HCT116 (cell line): ENCODE measurements around the gene ANO4. TPM values are rescaled to one million over a fixed set of nuclear protein-coding genes. Genes with fewer than 3 reads are reported as not detected.

Experiments used
- ATAC-seq: fragments of 200-7000 bp; cut with Tn5 transposase; 2 replicates; pipeline ENCODE4 v1.9.1; 2020; ENCODE audit warnings: mild to moderate bottlenecking, moderate library complexity
- BruUV-seq: library from RNA; stranded (reverse); fragments of 400-500 nt; replicated peaks from 2 replicates; lab custom pipeline; 2021; lab: Mats Ljungman, UMichigan
- CTCF ChIA-PET: fragments of 300-600 bp; sonication (Branson Sonifier 250); formaldehyde crosslinking; loops from one replicate; lab custom pipeline; 2021; ENCODE audit warnings: antibody characterized with exemption; lab: Charles Lee
- POLR2A ChIA-PET: fragments of 300-600, 350-600 bp; sonication (Branson Sonifier 250); formaldehyde crosslinking; loops from one replicate; lab custom pipeline; 2021; ENCODE audit warnings: antibody characterized with exemption; lab: Charles Lee
- RAD21 ChIA-PET, 2 experiments: fragments of 300-600 bp; sonication (Branson Sonifier 250); formaldehyde crosslinking; loops; one replicate each; lab custom pipeline; 2023; ENCODE audit warnings: low total read pairs in 2 of 2; ENCODE audit not compliant: uncharacterized antibody in 2 of 2, unreplicated experiment in 2 of 2, low non-redundant PET in 1 of 2; lab: Charles Lee
- DNase-seq: peaks from one replicate; pipeline ENCODE4 v3.0.0-alpha.2; 2010; ENCODE audit warnings: low read depth, low spot score
- H2AFZ ChIP-seq: fragments of 200-600 bp; shearing (Covaris generic), sonication (generic); 2 replicates; pipeline ENCODE4 v1.6.1; 2017; ENCODE audit warnings: low read depth, mixed run types, mixed read lengths, antibody characterized with exemption, low read length; ENCODE audit not compliant: poor library complexity, severe bottlenecking
- H3K27ac ChIP-seq: 2 replicates; pipeline ENCODE4 v1.5.1; 2012; ENCODE audit warnings: low read depth, low read length
- H3K27me3 ChIP-seq: fragments of 200-600 bp; sonication (generic); 2 replicates; pipeline ENCODE4 v1.6.1; 2016; ENCODE audit warnings: mixed run types, low read length, mixed read lengths; ENCODE audit not compliant: insufficient read depth
- H3K36me3 ChIP-seq, 2 experiments: fragments of 200-500 bp in 1 of 2; fragments of 200-600 bp in 1 of 2; sonication (Bioruptor generic) in 1 of 2; sonication (generic) in 1 of 2; 2 replicates each; pipeline versions ENCODE4 v1.5.1 to v1.6.1; 2014 to 2016; ENCODE audit warnings: low read length in 2 of 2, inconsistent platforms in 1 of 2, mixed read lengths in 1 of 2, mixed run types in 1 of 2; ENCODE audit not compliant: insufficient read depth in 2 of 2, control insufficient read depth in 1 of 2
- H3K4me1 ChIP-seq, 2 experiments: fragments of 200-600 bp in 1 of 2; sonication (generic) in 1 of 2; 2 replicates each; pipeline versions ENCODE4 v1.5.1 to v1.6.1; 2012 to 2017; ENCODE audit warnings: low read length in 2 of 2, inconsistent platforms in 1 of 2, mild to moderate bottlenecking in 1 of 2, mixed read lengths in 1 of 2, mixed run types in 1 of 2, moderate library complexity in 1 of 2; ENCODE audit not compliant: insufficient read depth in 2 of 2, control insufficient read depth in 1 of 2
- H3K4me2 ChIP-seq: fragments of 200-600 bp; sonication (generic); 2 replicates; pipeline ENCODE4 v1.6.1; 2017; ENCODE audit warnings: mixed run types, low read length, mixed read lengths
- H3K4me3 ChIP-seq, 2 experiments: fragments of 200-600 bp in 1 of 2; sonication (generic) in 1 of 2; replicated peaks in 1 of 2; 2 replicates each; pipeline ENCODE4 v1.5.1; 2011 to 2016; ENCODE audit warnings: low read length in 2 of 2, control low read depth in 1 of 2, low read depth in 1 of 2, mild to moderate bottlenecking in 1 of 2, mixed read lengths in 1 of 2, mixed run types in 1 of 2
- H3K79me2 ChIP-seq: fragments of 200-600 bp; sonication (generic); 2 replicates; pipeline ENCODE4 v1.6.1; 2017; ENCODE audit warnings: mild to moderate bottlenecking, mixed run types, low read length, moderate library complexity, mixed read lengths; ENCODE audit not compliant: insufficient read depth
- H3K9ac ChIP-seq: fragments of 200-600 bp; sonication (generic); 2 replicates; pipeline ENCODE4 v1.6.1; 2016; ENCODE audit warnings: low read length, mixed read lengths
- H3K9me2 ChIP-seq: fragments of 200-600 bp; sonication (generic), shearing (Covaris generic); 2 replicates; pipeline ENCODE4 v1.6.1; 2017; ENCODE audit warnings: mixed run types, mild to moderate bottlenecking, moderate library complexity; ENCODE audit not compliant: insufficient read depth
- H3K9me3 ChIP-seq, 2 experiments: fragments of 200-500 bp in 1 of 2; fragments of 200-600 bp in 1 of 2; sonication (Bioruptor generic) in 1 of 2; sonication (generic) in 1 of 2; 2 replicates each; pipeline ENCODE4 v1.6.1; 2014 to 2017; ENCODE audit warnings: low read length in 2 of 2, mixed read lengths in 2 of 2, inconsistent platforms in 1 of 2, low read depth in 1 of 2, mild to moderate bottlenecking in 1 of 2, mixed run types in 1 of 2, moderate library complexity in 1 of 2; ENCODE audit not compliant: control insufficient read depth in 1 of 2, insufficient read depth in 1 of 2
- H4K20me1 ChIP-seq: fragments of 200-600 bp; sonication (generic), shearing (Covaris generic); 2 replicates; pipeline ENCODE4 v1.6.1; 2017; ENCODE audit warnings: mixed run types, mild to moderate bottlenecking, moderate library complexity; ENCODE audit not compliant: insufficient read depth
- CBX3 ChIP-seq: IDR thresholded peaks from 2 replicates; pipeline ENCODE4 v1.6.1; 2012; ENCODE audit warnings: low read depth
- CEBPB ChIP-seq: IDR thresholded peaks from 2 replicates; pipeline ENCODE4 v1.6.1; 2012; ENCODE audit warnings: low read depth
- CTCF ChIP-seq, 3 experiments: fragments of 200-600 bp in 1 of 3; sonication (generic) in 1 of 3; IDR thresholded peaks in 2 of 3; conservative IDR thresholded peaks in 1 of 3; 2 replicates each; pipeline ENCODE4 v1.5.1; 2012 to 2017; ENCODE audit warnings: low read depth in 2 of 3, low read length in 2 of 3, antibody characterized with exemption in 1 of 3, borderline replicate concordance in 1 of 3, control low read depth in 1 of 3, mild to moderate bottlenecking in 1 of 3, mixed read lengths in 1 of 3, mixed run types in 1 of 3, moderate library complexity in 1 of 3; ENCODE audit not compliant: insufficient read depth in 1 of 3
- ELF1 ChIP-seq: IDR thresholded peaks from 2 replicates; pipeline ENCODE4 v1.6.1; 2012; ENCODE audit warnings: low read depth, borderline replicate concordance
- JUND ChIP-seq: IDR thresholded peaks from 2 replicates; pipeline ENCODE4 v1.6.1; 2012
- MAX ChIP-seq: IDR thresholded peaks from 2 replicates; pipeline ENCODE4 v1.6.1; 2012
- POLR2AphosphoS5 ChIP-seq: IDR thresholded peaks from 2 replicates; pipeline ENCODE4 v1.6.1; 2011; ENCODE audit warnings: mild to moderate bottlenecking, low read depth, low read length, moderate library complexity
- REST ChIP-seq: IDR thresholded peaks from 2 replicates; pipeline ENCODE4 v1.6.1; 2012; ENCODE audit warnings: low read depth
- SP1 ChIP-seq: IDR thresholded peaks from 2 replicates; pipeline ENCODE4 v1.6.1; 2012; ENCODE audit warnings: low read depth
- intact Hi-C: fragments of 100-400 bp; cut with micrococcal nuclease; formaldehyde crosslinking; loops from 2 replicates; pipeline ENCODE4 v1.10.0; 2022
- total RNA-seq: library from RNA; stranded (reverse); gene quantifications from one replicate; pipeline ENCODE4 v1.2.1, GENCODE V29; 2021; ENCODE audit not compliant: unreplicated experiment
- TF ChIP-seq, protein P1 (sequence below): IDR thresholded peaks from 2 replicates; pipeline ENCODE4 v1.6.1; 2012
- TF ChIP-seq, protein P2 (sequence below): IDR thresholded peaks from 2 replicates; pipeline ENCODE4 v1.6.1; 2011; ENCODE audit warnings: mild to moderate bottlenecking, low read length, moderate library complexity; ENCODE audit not compliant: insufficient replicate concordance; ENCODE audit errors: extremely low read depth

Gene ANO4
- total RNA-seq, 1 experiment from 2014 or later = 1.7 TPM

DNA sequence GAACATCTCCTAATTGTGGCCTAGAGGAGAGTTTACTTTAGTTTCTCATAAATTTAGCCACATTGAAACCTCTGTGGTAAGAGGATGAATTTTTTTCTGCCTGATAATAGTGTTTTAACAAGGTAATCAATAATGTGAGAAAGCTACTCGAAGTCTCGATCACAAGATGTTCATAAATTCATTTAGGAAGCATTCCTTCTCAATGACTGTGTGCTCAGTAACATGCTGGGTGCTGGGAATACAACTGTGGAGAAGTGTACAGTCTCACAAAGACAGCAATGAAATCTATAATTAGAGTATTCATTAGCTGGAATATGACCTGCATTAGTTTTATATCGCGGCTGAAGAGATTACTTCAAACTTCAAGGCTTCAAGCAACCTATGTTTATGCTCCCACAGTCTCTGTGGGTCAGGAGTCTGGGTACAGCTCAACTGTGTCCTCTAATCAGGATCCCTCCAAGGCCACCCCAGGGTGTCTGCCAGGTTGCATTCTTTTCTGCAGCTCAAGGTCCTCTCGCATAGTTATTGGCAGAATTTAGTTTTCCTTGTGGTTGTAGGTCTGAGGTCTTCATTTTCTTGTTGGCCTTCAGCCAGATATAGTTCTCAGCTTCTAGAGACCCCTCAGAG, 167.6 kb downstream of the ANO4 start:
- no peak for ATAC-seq
- Histone ChIP-seq H3K79me2 (no peaks in the 10 kb centered on the region), H3K4me3 (no peak overlapping the region), H2AFZ (no peak overlapping the region), H3K27ac (no peak overlapping the region), H4K20me1 (no peaks in the 10 kb centered on the region), H3K9me2 (no peaks in the 10 kb centered on the region), H3K9ac (no peak overlapping the region), H3K36me3 (no peaks in the 10 kb centered on the region), H3K9me3 (no peaks in the 10 kb centered on the region), H3K4me1 (peaks cover 0 to 8% of the 10 kb centered on the region in 2 experiments; a peak in 2 of 4 replicates), H3K27me3 (no peaks in the 10 kb centered on the region), H3K4me2 (no peak overlapping the region)
- TF ChIP-seq REST = no peak
- no peak for TF ChIP-seq CBX3
- TF ChIP-seq JUND = no peak
- no peak for TF ChIP-seq CEBPB
- TF ChIP-seq MAX = no peak
- TF ChIP-seq, protein P1, sequence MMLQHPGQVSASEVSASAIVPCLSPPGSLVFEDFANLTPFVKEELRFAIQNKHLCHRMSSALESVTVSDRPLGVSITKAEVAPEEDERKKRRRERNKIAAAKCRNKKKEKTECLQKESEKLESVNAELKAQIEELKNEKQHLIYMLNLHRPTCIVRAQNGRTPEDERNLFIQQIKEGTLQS = no peak
- TF ChIP-seq ELF1 = no peak
- TF ChIP-seq, protein P2, sequence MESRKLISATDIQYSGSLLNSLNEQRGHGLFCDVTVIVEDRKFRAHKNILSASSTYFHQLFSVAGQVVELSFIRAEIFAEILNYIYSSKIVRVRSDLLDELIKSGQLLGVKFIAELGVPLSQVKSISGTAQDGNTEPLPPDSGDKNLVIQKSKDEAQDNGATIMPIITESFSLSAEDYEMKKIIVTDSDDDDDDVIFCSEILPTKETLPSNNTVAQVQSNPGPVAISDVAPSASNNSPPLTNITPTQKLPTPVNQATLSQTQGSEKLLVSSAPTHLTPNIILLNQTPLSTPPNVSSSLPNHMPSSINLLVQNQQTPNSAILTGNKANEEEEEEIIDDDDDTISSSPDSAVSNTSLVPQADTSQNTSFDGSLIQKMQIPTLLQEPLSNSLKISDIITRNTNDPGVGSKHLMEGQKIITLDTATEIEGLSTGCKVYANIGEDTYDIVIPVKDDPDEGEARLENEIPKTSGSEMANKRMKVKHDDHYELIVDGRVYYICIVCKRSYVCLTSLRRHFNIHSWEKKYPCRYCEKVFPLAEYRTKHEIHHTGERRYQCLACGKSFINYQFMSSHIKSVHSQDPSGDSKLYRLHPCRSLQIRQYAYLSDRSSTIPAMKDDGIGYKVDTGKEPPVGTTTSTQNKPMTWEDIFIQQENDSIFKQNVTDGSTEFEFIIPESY = no peak
- TF ChIP-seq CTCF (IDR thresholded peaks at IDR 0.05 in 2 of 3, conservative IDR thresholded peaks at IDR 0.05 in 1 of 3; ENCODE audit: borderline replicate concordance in 1 of 3, insufficient read depth in 1 of 3, low read depth in 2 of 3, low read length in 2 of 3) = no peak
- TF ChIP-seq SP1 = no peak
- TF ChIP-seq POLR2AphosphoS5 = no peak
- ChIA-PET RAD21 (no interaction called here), CTCF (no interaction called here), POLR2A (no interaction called here)
- BruUV-seq = no TSS peak
- DNase-seq = no peak
- intact Hi-C loops = no loop called here
